Smooth muscle cell (in vitro differentiated cells): Measurements from ENCODE around the gene SOCS1. TPM values are rescaled to one million over a fixed set of nuclear protein-coding genes. Genes with fewer than 3 reads are reported as not detected.

ENCODE experiments used
- DNase-seq: peaks from one replicate; lab custom pipeline; 2025; ENCODE audit not compliant: unreplicated experiment; lab: John Stamatoyannopoulos, UW
- H2AFZ ChIP-seq: fragments of 200-600 bp; sonication (generic); 2 replicates; pipeline ENCODE4 v1.6.0; 2016; ENCODE audit warnings: antibody characterized with exemption, low read depth, mild to moderate bottlenecking
- H3F3A ChIP-seq: fragments of 200-600 bp; sonication (generic); 2 replicates; pipeline ENCODE4 v1.6.0; 2017; ENCODE audit warnings: antibody characterized with exemption, low read depth
- H3K27ac ChIP-seq: fragments of 200-600 bp; sonication (generic); 2 replicates; pipeline ENCODE4 v1.5.1; 2016; ENCODE audit warnings: low read depth, mild to moderate bottlenecking
- H3K27me3 ChIP-seq: fragments of 200-600 bp; sonication (generic); 2 replicates; pipeline ENCODE4 v1.6.1; 2016; ENCODE audit warnings: low read depth, mild to moderate bottlenecking
- H3K36me3 ChIP-seq: fragments of 200-600 bp; sonication (generic); 2 replicates; pipeline ENCODE4 v1.5.1; 2016; ENCODE audit warnings: low read depth
- H3K4me1 ChIP-seq: fragments of 200-600 bp; sonication (generic); 2 replicates; pipeline ENCODE4 v1.5.1; 2016; ENCODE audit warnings: low read depth
- H3K4me2 ChIP-seq: fragments of 200-600 bp; sonication (generic); 2 replicates; pipeline ENCODE4 v1.6.0; 2016; ENCODE audit warnings: mild to moderate bottlenecking
- H3K4me3 ChIP-seq: fragments of 200-600 bp; sonication (generic); 2 replicates; pipeline ENCODE4 v1.5.1; 2016; ENCODE audit warnings: mild to moderate bottlenecking
- H3K79me2 ChIP-seq: fragments of 200-600 bp; sonication (generic); 2 replicates; pipeline ENCODE4 v1.6.0; 2016; ENCODE audit warnings: low read depth, mild to moderate bottlenecking
- H3K9ac ChIP-seq: fragments of 200-600 bp; sonication (generic); 2 replicates; pipeline ENCODE4 v1.6.0; 2016; ENCODE audit warnings: low read depth
- H3K9me3 ChIP-seq: fragments of 200-600 bp; sonication (generic); replicated peaks from 2 replicates; pipeline ENCODE4 v1.5.1; 2016; ENCODE audit warnings: low read depth
- H4K20me1 ChIP-seq: fragments of 200-600 bp; sonication (generic); 2 replicates; pipeline ENCODE4 v1.6.0; 2016; ENCODE audit warnings: low read depth
- CTCF ChIP-seq: fragments of 200-600 bp; sonication (generic); IDR thresholded peaks from 2 replicates; pipeline ENCODE4 v1.5.1; 2017; ENCODE audit warnings: borderline replicate concordance, mild to moderate bottlenecking, antibody characterized with exemption; ENCODE audit not compliant: insufficient read depth, poor library complexity, severe bottlenecking
- WGBS: methylation state at CpG from one replicate; pipeline ENCODE4 v1.1.7; 2016; ENCODE audit warnings: low lambda C conversion rate; 5-methylcytosine and 5-hydroxymethylcytosine counted together
- polyA plus RNA-seq: library from polyadenylated mRNA; unstranded; fragments of >200 nt; fragmentation: Nextera tagmentation; extraction: Ambion mirVana; gene quantifications from 2 replicates; pipeline ENCODE4 v1.2.1, GENCODE V29; 2016
- total RNA-seq: library from RNA; depleted of rRNA; stranded (reverse); fragments of >200 nt; gene quantifications from 2 replicates; pipeline ENCODE4 v1.2.3, GENCODE V29; 2014

Gene SOCS1
- total and polyA plus RNA-seq, 2 experiments from 2014 or later: 6.1 to 18.7 TPM

- no peak overlapping the region for H3K27ac ChIP-seq
- DNase-seq: no peak
- no peak overlapping the region for H3K9ac ChIP-seq
- no peaks in the 10 kb centered on the region for H3K36me3 ChIP-seq
- peaks cover 24% of the 10 kb centered on the region for H4K20me1 ChIP-seq
- H3K4me3 ChIP-seq: no peak overlapping the region
- no peaks in the 10 kb centered on the region for H3K9me3 ChIP-seq
- peaks cover 10% of the 10 kb centered on the region for H3K4me1 ChIP-seq
- peaks cover 9% of the 10 kb centered on the region for H3K79me2 ChIP-seq
- H3K27me3 ChIP-seq: no peaks in the 10 kb centered on the region
- no peak for TF ChIP-seq CTCF
- 96% methylated on average over 56 of the region's 63 CpGs for WGBS
- H2AFZ ChIP-seq: no peak overlapping the region
- no peak overlapping the region for H3K4me2 ChIP-seq
- peaks cover 18% of the 10 kb centered on the region for H3F3A ChIP-seq
Observed at GRCh38 chr16:11249233-11250061, 6.6 kb downstream of the SOCS1 start.

- peaks cover 10% of the 10 kb centered on the region for H3F3A ChIP-seq
- no peaks in the 10 kb centered on the region for H3K4me1 ChIP-seq
- WGBS: 96% methylated on average over 8 of the region's 8 CpGs
- no peaks in the 10 kb centered on the region for H3K27me3 ChIP-seq
- H3K9ac ChIP-seq: no peak overlapping the region
- DNase-seq: no peak
- peaks cover 10% of the 10 kb centered on the region for H4K20me1 ChIP-seq
- no peaks in the 10 kb centered on the region for H3K36me3 ChIP-seq
- H3K9me3 ChIP-seq: no peaks in the 10 kb centered on the region
- H3K79me2 ChIP-seq: no peaks in the 10 kb centered on the region
- no peak for TF ChIP-seq CTCF
- no peak overlapping the region for H3K27ac ChIP-seq
- no peak overlapping the region for H3K4me3 ChIP-seq
- no peak overlapping the region for H3K4me2 ChIP-seq
- no peak overlapping the region for H2AFZ ChIP-seq
Observed at GRCh38 chr16:11248133-11248532, 7.9 kb downstream of the SOCS1 start.

- DNase-seq: no peak
- Histone ChIP-seq H3K9me3 (no peaks in the 10 kb centered on the region), H2AFZ (no peak overlapping the region), H3K9ac (no peak overlapping the region), H3K27me3 (no peaks in the 10 kb centered on the region), H3K4me3 (no peak overlapping the region), H4K20me1 (no peaks in the 10 kb centered on the region), H3K27ac (no peak overlapping the region), H3K4me2 (no peak overlapping the region), H3F3A (peaks cover 4% of the 10 kb centered on the region), H3K36me3 (no peaks in the 10 kb centered on the region), H3K79me2 (no peaks in the 10 kb centered on the region), H3K4me1 (no peaks in the 10 kb centered on the region)
- no peak for TF ChIP-seq CTCF
Observed at GRCh38 chr16:11245988-11246387, 10.0 kb downstream of the SOCS1 start.
